GM21390 (cell line): ENCODE data around the gene EXOC3.
"Not testable (repeated sequence)": the region's sequence is repeated elsewhere in the genome, so short reads cannot be mapped to it uniquely, and the experiment has no call there.

Experiments used
- ATAC-seq: cut with Tn5 transposase; IDR thresholded peaks from one replicate; pipeline ENCODE4 v1.9.1; 2021; ENCODE audit not compliant: unreplicated experiment

The EXOC3 gene

GRCh38 chr5:406041-406440 lies 36.9 kb upstream of the EXOC3 start:
- ATAC-seq: no peak

GRCh38 chr5:407051-407450 lies 35.9 kb upstream of the EXOC3 start:
- no peak for ATAC-seq

- ATAC-seq: no peak
Measured at GRCh38 chr5:407801-408268, 35.1 kb upstream of the EXOC3 start.

GRCh38 chr5:410911-411517 lies 32.0 kb upstream of the EXOC3 start:
- no peak for ATAC-seq

GRCh38 chr5:411728-412127 lies 31.2 kb upstream of the EXOC3 start:
- no peak for ATAC-seq

- ATAC-seq: not testable (repeated sequence)
Measured at GRCh38 chr5:414991-415927, 27.7 kb upstream of the EXOC3 start.

GRCh38 chr5:415928-416635 lies 26.9 kb upstream of the EXOC3 start:
- ATAC-seq: no peak

GRCh38 chr5:416636-416960 lies 26.4 kb upstream of the EXOC3 start:
- no peak for ATAC-seq

- ATAC-seq: no peak
Measured at GRCh38 chr5:417301-418161, 25.4 kb upstream of the EXOC3 start.

GRCh38 chr5:418162-419121 lies 24.5 kb upstream of the EXOC3 start:
- no peak for ATAC-seq

GRCh38 chr5:419970-420369 lies 23.0 kb upstream of the EXOC3 start:
- no peak for ATAC-seq

- ATAC-seq: no peak
Measured at GRCh38 chr5:420632-421286, 22.2 kb upstream of the EXOC3 start.

GRCh38 chr5:421287-421880 lies 21.6 kb upstream of the EXOC3 start:
- ATAC-seq: no peak

- ATAC-seq: no peak
Measured at GRCh38 chr5:421901-422300, 21.1 kb upstream of the EXOC3 start.

- ATAC-seq: no peak
Measured at GRCh38 chr5:422323-423232, 20.4 kb upstream of the EXOC3 start.

GRCh38 chr5:423233-423565 lies 19.8 kb upstream of the EXOC3 start:
- ATAC-seq: no peak

- ATAC-seq: no peak
Measured at GRCh38 chr5:423626-424261, 19.2 kb upstream of the EXOC3 start.
